Osteocyte (in vitro differentiated cells): ENCODE data around the gene CTTNBP2NL. TPM values are rescaled to one million over a fixed set of nuclear protein-coding genes. Genes with fewer than 3 reads are reported as not detected.

Source experiments
- DNase-seq: peaks from one replicate; pipeline ENCODE4 v3.0.0; 2021; ENCODE audit warnings: mixed read lengths; ENCODE audit not compliant: unreplicated experiment; ENCODE audit errors: extremely low spot score
- H3K27ac Mint-ChIP-seq: one replicate; pipeline ENCODE4 v1.8.0; 2021; ENCODE audit warnings: mild to moderate bottlenecking, mixed read lengths; ENCODE audit not compliant: unreplicated experiment
- H3K27me3 Mint-ChIP-seq: one replicate; pipeline ENCODE4 v1.8.0; 2021; ENCODE audit warnings: mixed read lengths; ENCODE audit not compliant: unreplicated experiment
- H3K36me3 Mint-ChIP-seq: one replicate; pipeline ENCODE4 v1.8.0; 2021; ENCODE audit warnings: mixed read lengths; ENCODE audit not compliant: unreplicated experiment
- H3K4me1 Mint-ChIP-seq: one replicate; pipeline ENCODE4 v1.8.0; 2021; ENCODE audit warnings: mixed read lengths; ENCODE audit not compliant: unreplicated experiment
- H3K4me3 Mint-ChIP-seq: one replicate; pipeline ENCODE4 v1.8.0; 2021; ENCODE audit warnings: mild to moderate bottlenecking, moderate library complexity, mixed read lengths; ENCODE audit not compliant: unreplicated experiment
- H3K9me3 Mint-ChIP-seq: one replicate; pipeline ENCODE4 v1.8.0; 2021; ENCODE audit warnings: mixed read lengths; ENCODE audit not compliant: unreplicated experiment
- CTCF ChIP-seq: fragments of 200-600 bp; sonication (generic); IDR thresholded peaks from 2 replicates; pipeline ENCODE4 v1.5.0; 2021; ENCODE audit warnings: antibody characterized with exemption, mild to moderate bottlenecking, moderate library complexity
- long read RNA-seq: library from polyadenylated mRNA; unstranded; transcript quantifications from one replicate; pipeline ENCODE4 v2.0.0, GENCODE V29; 2021
- total RNA-seq: library from RNA; stranded (reverse); gene quantifications from 2 replicates; pipeline ENCODE4 v1.2.1, GENCODE V29; 2021

CTTNBP2NL gene
- total RNA-seq, result 50.6 and 54.2 TPM in 2 replicates
- long read RNA-seq, full-length matches to known transcripts, result 8 of 47 reads
- long read RNA-seq, partial matches to known transcripts, result 4 of 47 reads
- long read RNA-seq, other reads (novel, unspliced or antisense), result 35 of 47 reads

- peaks cover 70% of the 10 kb centered on the region for H3K4me1 Mint-ChIP-seq
- no peaks in the 10 kb centered on the region for H3K9me3 Mint-ChIP-seq
- peak; percentile 98 for DNase-seq
- H3K4me3 Mint-ChIP-seq, result peak within 1 kb of the TSS; percentile 100
- H3K27ac Mint-ChIP-seq, result peak within 1 kb of the TSS; percentile 99
- H3K27me3 Mint-ChIP-seq, result no peaks in the 10 kb centered on the region
- TF ChIP-seq CTCF, result no peak
- no peaks in the 10 kb centered on the region for H3K36me3 Mint-ChIP-seq
Measured at GRCh38 chr1:112395821-112396652, at the start of gene CTTNBP2NL. Gene CTTNBP2NL, plus strand, starts transcription at chr1:112396214. Its CDS starts 19,952 bp downstream, at chr1:112416166.

GRCh38 chr1:112346801-112347350 lies 49.1 kb upstream of the CTTNBP2NL start:
- peaks cover 50% of the 10 kb centered on the region for H3K27me3 Mint-ChIP-seq
- H3K27ac Mint-ChIP-seq, result no peak overlapping the region
- DNase-seq, result no peak
- H3K36me3 Mint-ChIP-seq, result no peaks in the 10 kb centered on the region
- no peak overlapping the region for H3K4me3 Mint-ChIP-seq
- H3K4me1 Mint-ChIP-seq, result no peaks in the 10 kb centered on the region
- no peak for TF ChIP-seq CTCF
- H3K9me3 Mint-ChIP-seq, result peaks cover 16% of the 10 kb centered on the region

GRCh38 chr1:112356765-112357164 lies 39.2 kb upstream of the CTTNBP2NL start:
- Mint-ChIP-seq H3K36me3 (no peaks in the 10 kb centered on the region), H3K27ac (no peak overlapping the region), H3K4me1 (peaks cover 11% of the 10 kb centered on the region), H3K4me3 (no peak overlapping the region), H3K9me3 (no peaks in the 10 kb centered on the region), H3K27me3 (peaks cover 45% of the 10 kb centered on the region)
- TF ChIP-seq CTCF, result no peak
- no peak for DNase-seq

GRCh38 chr1:112357467-112357866 lies 38.5 kb upstream of the CTTNBP2NL start:
- H3K36me3 Mint-ChIP-seq, result no peaks in the 10 kb centered on the region
- no peak for DNase-seq
- no peaks in the 10 kb centered on the region for H3K9me3 Mint-ChIP-seq
- peaks cover 11% of the 10 kb centered on the region for H3K4me1 Mint-ChIP-seq
- H3K27ac Mint-ChIP-seq, result no peak overlapping the region
- no peak for TF ChIP-seq CTCF
- no peak overlapping the region for H3K4me3 Mint-ChIP-seq
- H3K27me3 Mint-ChIP-seq, result peaks cover 50% of the 10 kb centered on the region
